Tibial nerve (tissue), 4 donors: ENCODE measurements around the gene CAMSAP1. TPM values are rescaled to one million over a fixed set of nuclear protein-coding genes. Genes with fewer than 3 reads are reported as not detected.

Source experiments
- DNase-seq, 2 donors: peaks; one replicate each; pipeline ENCODE4 v3.0.0-alpha.2; 2019; ENCODE audit warnings: low spot score in 2 of 2
- H3K27ac ChIP-seq, 4 donors: fragments of 200-600 bp; sonication (generic) in 3 of 4; one replicate each; pipeline ENCODE4 v1.5.1; 2017 to 2019; ENCODE audit warnings: mild to moderate bottlenecking in 1 of 4
- H3K27me3 ChIP-seq, 2 donors: fragments of 200-600 bp; sonication (generic) in 1 of 2; one replicate each; pipeline versions ENCODE4 v1.5.1 to v1.6.0; 2017 to 2019
- H3K36me3 ChIP-seq, 3 donors: fragments of 200-600 bp; sonication (generic); one replicate each; pipeline ENCODE4 v1.5.1; 2018 to 2019
- H3K4me1 ChIP-seq, 4 donors: fragments of 200-600 bp; sonication (generic) in 3 of 4; one replicate each; pipeline ENCODE4 v1.5.1; 2017 to 2019
- H3K4me3 ChIP-seq, 4 donors: fragments of 200-600 bp; sonication (generic) in 3 of 4; one replicate each; pipeline ENCODE4 v1.5.1; 2017 to 2019; ENCODE audit warnings: mild to moderate bottlenecking in 1 of 4, moderate library complexity in 1 of 4
- H3K9me3 ChIP-seq, 4 donors: fragments of 200-600 bp; sonication (generic) in 3 of 4; one replicate each; pipeline ENCODE4 v1.5.1; 2017 to 2019
- EP300 ChIP-seq, 2 donors: sonication (generic); formaldehyde crosslinking; IDR thresholded peaks; one replicate each; pipeline ENCODE4 v1.6.1; 2017; ENCODE audit warnings: antibody characterized with exemption in 2 of 2, mild to moderate bottlenecking in 1 of 2
- POLR2A ChIP-seq, 2 donors: fragments of 450-650 bp; IDR thresholded peaks; one replicate each; pipeline ENCODE4 v1.6.1; 2017; ENCODE audit warnings: antibody characterized with exemption in 2 of 2, mild to moderate bottlenecking in 2 of 2, moderate library complexity in 2 of 2
- WGBS, 2 donors: methylation state at CpG; one replicate each; pipeline ENCODE4 v1.1.5; 2018; 5-methylcytosine and 5-hydroxymethylcytosine counted together
- total RNA-seq, 4 donors: library from RNA; depleted of rRNA; stranded (reverse); fragments of >200 nt; gene quantifications; one replicate each; pipeline ENCODE4 v1.1.0, GENCODE V29; 2016
- TF ChIP-seq, protein P1 (sequence below), 5 experiments: fragments of 200-600 bp in 3 of 5; fragments of 450-650 bp in 2 of 5; sonication (generic) in 3 of 5; IDR thresholded peaks; one replicate each; pipeline ENCODE4 v1.5.1; 2016 to 2019; ENCODE audit warnings: antibody characterized with exemption in 5 of 5, mild to moderate bottlenecking in 3 of 5, moderate library complexity in 2 of 5

CAMSAP1 gene
- total RNA-seq, 4 donors from 2014 or later: 27.6 to 40.8 (median 35.7) TPM

DNA sequence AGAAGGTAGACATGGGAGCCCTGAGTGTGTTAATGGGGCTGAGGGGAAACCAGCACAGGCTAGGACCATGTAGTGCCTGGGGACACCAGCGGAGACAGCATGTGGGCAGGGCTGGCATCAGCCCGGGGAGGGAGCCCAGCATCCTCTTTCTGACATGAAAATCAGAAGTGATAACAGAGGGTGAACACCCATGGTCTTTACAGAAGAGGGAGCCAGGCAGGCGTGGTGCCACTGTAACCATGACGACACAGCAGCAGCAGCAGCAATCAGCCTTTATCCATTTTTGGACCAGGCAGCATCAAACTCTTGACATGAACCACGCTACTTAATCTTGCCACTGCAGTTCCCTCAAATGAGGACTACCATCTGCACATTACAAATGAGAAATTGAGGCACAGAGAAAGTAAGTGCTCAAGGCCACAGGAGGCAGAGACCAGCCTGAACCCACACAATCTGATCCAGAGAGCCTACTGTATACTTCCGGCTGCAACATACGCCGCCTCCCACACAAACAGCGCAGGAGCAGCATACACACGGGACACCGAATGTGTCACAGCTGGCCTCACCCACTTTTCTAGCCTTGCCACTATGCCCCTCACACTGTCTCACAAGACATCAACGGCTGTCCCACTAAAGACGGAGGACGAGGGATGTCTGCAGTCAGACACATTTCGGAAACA lies 23.8 kb downstream of the CAMSAP1 start:
- Histone ChIP-seq H3K9me3 (no peaks in the 10 kb centered on the region), H3K27ac (no peak overlapping the region), H3K36me3 (peaks cover 0 to 19% (median 0%) of the 10 kb centered on the region in 3 donors), H3K27me3 (no peaks in the 10 kb centered on the region), H3K4me3 (no peak overlapping the region), H3K4me1 (peaks cover 0 to 63% (median 21%) of the 10 kb centered on the region in 4 donors)
- no peak for DNase-seq
- WGBS, 2 donors: 74 to 85% methylated on average over 15 of the region's 15 CpGs
- TF ChIP-seq, protein P1, sequence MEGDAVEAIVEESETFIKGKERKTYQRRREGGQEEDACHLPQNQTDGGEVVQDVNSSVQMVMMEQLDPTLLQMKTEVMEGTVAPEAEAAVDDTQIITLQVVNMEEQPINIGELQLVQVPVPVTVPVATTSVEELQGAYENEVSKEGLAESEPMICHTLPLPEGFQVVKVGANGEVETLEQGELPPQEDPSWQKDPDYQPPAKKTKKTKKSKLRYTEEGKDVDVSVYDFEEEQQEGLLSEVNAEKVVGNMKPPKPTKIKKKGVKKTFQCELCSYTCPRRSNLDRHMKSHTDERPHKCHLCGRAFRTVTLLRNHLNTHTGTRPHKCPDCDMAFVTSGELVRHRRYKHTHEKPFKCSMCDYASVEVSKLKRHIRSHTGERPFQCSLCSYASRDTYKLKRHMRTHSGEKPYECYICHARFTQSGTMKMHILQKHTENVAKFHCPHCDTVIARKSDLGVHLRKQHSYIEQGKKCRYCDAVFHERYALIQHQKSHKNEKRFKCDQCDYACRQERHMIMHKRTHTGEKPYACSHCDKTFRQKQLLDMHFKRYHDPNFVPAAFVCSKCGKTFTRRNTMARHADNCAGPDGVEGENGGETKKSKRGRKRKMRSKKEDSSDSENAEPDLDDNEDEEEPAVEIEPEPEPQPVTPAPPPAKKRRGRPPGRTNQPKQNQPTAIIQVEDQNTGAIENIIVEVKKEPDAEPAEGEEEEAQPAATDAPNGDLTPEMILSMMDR (IDR thresholded peaks at IDR 0.05): no peak
- TF ChIP-seq EP300 (IDR thresholded peaks at IDR 0.05) (no peak), POLR2A (IDR thresholded peaks at IDR 0.05) (no peak)

- WGBS, 2 donors: 77 to 93% methylated on average over 12 of the region's 12 CpGs
Measured at GRCh38 chr9:135882011-135882410, 25.3 kb downstream of the CAMSAP1 start.

DNA sequence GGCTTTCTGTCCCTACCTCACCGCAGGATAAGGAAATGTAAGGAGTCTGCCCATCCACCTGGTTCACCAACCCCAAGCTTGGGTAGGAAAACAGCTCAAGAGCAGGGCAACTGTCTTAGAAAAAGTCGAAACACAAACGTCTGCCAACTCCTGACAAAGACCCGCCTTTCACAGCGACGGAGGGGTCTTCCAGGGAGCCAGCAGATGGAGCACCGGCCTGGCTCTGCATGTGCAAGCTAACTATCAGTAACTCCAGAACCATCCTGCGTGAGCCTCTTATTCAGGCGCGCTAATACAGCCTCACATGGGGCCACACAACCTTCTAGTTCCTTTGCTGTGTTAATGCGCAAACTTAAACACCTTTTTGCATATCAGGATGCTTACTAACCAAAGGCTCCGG lies 26.9 kb downstream of the CAMSAP1 start:
- H3K4me1 ChIP-seq: peaks cover 0 to 34% (median 3%) of the 10 kb centered on the region in 4 donors
- H3K4me3 ChIP-seq: no peak overlapping the region
- 78% methylated on average over 8 to 12 of the region's 12 CpGs for WGBS, 2 donors
- H3K36me3 ChIP-seq: peaks cover 0 to 24% (median 0%) of the 10 kb centered on the region in 3 donors
- TF ChIP-seq EP300 (IDR thresholded peaks at IDR 0.05) (no peak), POLR2A (IDR thresholded peaks at IDR 0.05) (no peak)
- TF ChIP-seq, protein P1 (IDR thresholded peaks at IDR 0.05): no peak
- H3K9me3 ChIP-seq: no peaks in the 10 kb centered on the region
- no peak for DNase-seq
- no peaks in the 10 kb centered on the region for H3K27me3 ChIP-seq
- H3K27ac ChIP-seq: no peak overlapping the region

More at GRCh38 chr9:135882011-135882410, 25.3 kb downstream of the CAMSAP1 start:
- no peaks in the 10 kb centered on the region for H3K27me3 ChIP-seq
- peaks cover 0 to 48% (median 6%) of the 10 kb centered on the region in 4 donors for H3K4me1 ChIP-seq
- H3K4me3 ChIP-seq: no peak overlapping the region
- H3K27ac ChIP-seq: no peak overlapping the region
- no peaks in the 10 kb centered on the region for H3K9me3 ChIP-seq
- H3K36me3 ChIP-seq: peaks cover 0 to 19% (median 0%) of the 10 kb centered on the region in 3 donors
- DNase-seq: no peak
- TF ChIP-seq EP300 (IDR thresholded peaks at IDR 0.05): no peak
- TF ChIP-seq, protein P1 (IDR thresholded peaks at IDR 0.05): no peak
- TF ChIP-seq POLR2A (IDR thresholded peaks at IDR 0.05): no peak

GRCh38 chr9:135879619-135880018 lies 27.7 kb downstream of the CAMSAP1 start:
- Histone ChIP-seq H3K4me3 (no peak overlapping the region), H3K27ac (no peak overlapping the region), H3K9me3 (no peaks in the 10 kb centered on the region), H3K4me1 (peaks cover 0 to 26% (median 0%) of the 10 kb centered on the region in 4 donors), H3K36me3 (peaks cover 0 to 24% (median 0%) of the 10 kb centered on the region in 3 donors), H3K27me3 (no peaks in the 10 kb centered on the region)
- TF ChIP-seq, protein P1 (IDR thresholded peaks at IDR 0.05): no peak
- TF ChIP-seq POLR2A (IDR thresholded peaks at IDR 0.05) (no peak), EP300 (IDR thresholded peaks at IDR 0.05) (no peak)
- peak in 1 of 2 donors; percentile 22 for DNase-seq
- WGBS, 2 donors: 49% methylated on average over 8 of the region's 8 CpGs

GRCh38 chr9:135879237-135879601 lies 28.1 kb downstream of the CAMSAP1 start:
- H3K27ac ChIP-seq: no peak overlapping the region
- 40 to 50% methylated on average over 2 of the region's 2 CpGs for WGBS, 2 donors

More at GRCh38 chr9:135879237-135879601, 28.1 kb downstream of the CAMSAP1 start:
- Histone ChIP-seq H3K36me3 (peaks cover 0 to 24% (median 0%) of the 10 kb centered on the region in 3 donors), H3K27me3 (no peaks in the 10 kb centered on the region), H3K4me1 (peaks cover 0 to 22% (median 0%) of the 10 kb centered on the region in 4 donors), H3K4me3 (no peak overlapping the region), H3K9me3 (no peaks in the 10 kb centered on the region)
- TF ChIP-seq, protein P1 (IDR thresholded peaks at IDR 0.05): no peak
- TF ChIP-seq EP300 (IDR thresholded peaks at IDR 0.05) (no peak), POLR2A (IDR thresholded peaks at IDR 0.05) (no peak)
- no peak for DNase-seq
